Glomerular visceral epithelial cell (primary cell): ENCODE data around the gene TMEM109.

Source experiments
- DNase-seq: peaks from one replicate; pipeline ENCODE4 v3.0.0-alpha.2; 2016; ENCODE audit errors: extremely low spot score

Gene TMEM109

DNA sequence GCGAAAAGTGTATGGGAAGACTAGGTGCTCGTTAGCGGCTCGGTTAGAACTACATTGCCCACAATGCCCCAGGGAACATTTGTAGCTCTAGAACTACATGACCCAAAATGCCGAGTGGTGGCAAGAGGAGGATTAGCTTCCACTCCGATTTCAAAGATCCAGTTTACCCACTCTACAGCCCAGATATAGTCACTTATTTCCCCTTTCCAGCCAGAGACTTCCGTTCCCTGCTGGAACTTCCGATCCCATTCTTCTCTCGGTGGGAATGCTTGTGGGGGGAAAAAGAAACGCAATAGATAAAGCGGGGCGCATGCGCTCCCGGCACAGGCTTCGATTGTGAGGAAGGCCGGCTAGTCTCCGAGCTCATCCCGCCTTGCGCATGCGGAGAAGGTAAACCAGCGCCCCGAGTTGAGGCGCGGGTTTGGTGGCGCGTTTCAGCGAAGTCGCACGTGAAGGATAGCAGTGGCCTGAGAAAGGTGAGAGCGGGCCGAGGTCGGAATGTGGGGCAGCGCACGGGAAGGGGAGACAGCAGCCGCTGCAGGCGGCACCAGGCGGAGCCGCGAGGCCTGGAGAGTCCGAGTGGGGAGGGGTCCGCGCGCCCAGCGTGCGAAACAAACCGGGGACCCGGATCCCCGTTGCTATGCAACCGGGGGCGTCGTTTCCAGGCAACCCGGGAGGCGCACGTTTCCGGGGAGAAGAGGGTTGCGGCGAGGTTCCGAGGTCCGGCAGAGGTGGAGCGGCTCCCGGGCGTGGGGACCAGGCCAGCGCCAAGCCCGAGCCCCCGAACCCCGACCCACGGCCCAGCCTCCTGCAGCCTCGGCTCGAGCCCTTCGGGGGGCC is at the start of gene TMEM109:
Gene TMEM109 (plus strand): TSS at position 366 of the 840 bp plus-strand sequence. CDS start 5,536 bp downstream, outside the sequence.
- DNase-seq, result peak; percentile 86

DNA sequence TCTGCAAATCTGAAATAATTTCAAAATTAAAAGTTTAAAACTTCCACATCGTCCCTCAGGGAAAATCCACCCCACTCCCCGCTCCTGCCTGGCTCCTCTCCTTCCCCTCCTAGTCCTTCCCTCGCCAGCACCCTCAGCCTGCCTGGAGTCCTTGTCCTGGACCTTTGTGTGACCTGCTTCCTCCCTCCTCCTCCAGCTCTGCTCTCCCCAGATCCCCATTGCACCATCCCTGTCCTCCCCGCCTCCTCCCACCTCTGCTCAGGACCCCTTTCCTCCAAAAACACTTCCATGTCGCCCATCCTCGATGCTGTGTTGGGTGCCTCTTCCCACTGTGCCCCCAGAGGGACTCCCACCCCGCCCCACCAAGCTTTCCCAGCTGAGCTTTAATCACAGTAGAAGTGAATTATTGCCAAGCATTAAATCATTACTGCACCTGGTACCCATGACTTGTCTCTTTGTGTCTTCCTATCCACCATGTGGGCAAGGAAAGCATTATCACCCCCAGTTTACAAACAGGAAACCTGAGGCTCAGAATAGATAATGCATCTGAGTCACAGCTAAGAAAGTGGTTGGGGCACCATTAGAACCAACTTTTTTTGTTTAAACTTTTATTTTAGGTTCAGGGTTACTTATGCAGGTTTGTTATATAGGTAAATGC is 49.0 kb upstream of the TMEM109 start:
- DNase-seq, result no peak

- peak; percentile 46 for DNase-seq
Observed at GRCh38 chr11:60866911-60867870, 46.8 kb upstream of the TMEM109 start, which contains the start of gene ZP1. Gene ZP1, plus strand, starts transcription at chr11:60867542. Its CDS starts 20 bp downstream, at chr11:60867562.

GRCh38 chr11:60867871-60868681 is 45.9 kb upstream of the TMEM109 start:
- DNase-seq, result no peak

DNA sequence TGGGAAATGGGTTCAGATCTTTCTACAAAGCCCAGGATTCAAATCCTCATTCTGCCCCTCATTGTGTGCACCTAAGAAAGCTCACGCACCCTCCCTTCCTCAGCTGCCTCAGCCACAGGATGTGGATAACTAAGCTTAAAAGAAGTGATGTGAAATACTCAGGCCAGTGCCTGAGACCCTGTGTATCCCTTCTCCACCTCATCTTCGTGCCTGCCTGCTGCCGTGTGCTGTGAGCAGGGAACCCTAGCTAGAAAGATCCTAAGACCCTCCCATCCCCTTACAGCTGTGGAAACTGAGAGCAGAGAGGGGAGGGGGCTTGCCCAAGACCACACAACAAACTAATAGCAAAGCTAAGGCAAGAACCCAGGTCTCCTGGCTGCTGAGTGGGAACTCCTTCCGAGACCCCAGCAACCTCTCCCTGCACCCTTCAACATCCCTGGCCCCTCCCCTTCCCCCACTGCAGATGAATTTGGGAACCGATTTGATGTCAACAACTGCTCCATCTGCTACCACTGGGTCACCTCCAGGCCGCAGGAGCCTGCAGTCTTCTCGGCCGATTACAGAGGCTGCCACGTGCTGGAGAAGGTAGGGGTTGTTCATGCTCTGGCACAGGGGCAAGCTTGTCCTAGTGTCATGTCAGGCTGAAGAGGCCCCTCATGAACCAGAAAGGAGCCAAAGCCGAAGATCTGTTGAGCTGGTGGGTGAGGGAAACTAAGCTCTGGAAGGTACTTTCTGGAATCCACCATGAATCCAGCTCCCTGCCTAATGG is 45.1 kb upstream of the TMEM109 start:
- DNase-seq, result no peak

- no peak for DNase-seq
Observed at GRCh38 chr11:60869451-60869825, 44.5 kb upstream of the TMEM109 start.

- no peak for DNase-seq
Observed at GRCh38 chr11:60870276-60870675, 43.7 kb upstream of the TMEM109 start.

DNA sequence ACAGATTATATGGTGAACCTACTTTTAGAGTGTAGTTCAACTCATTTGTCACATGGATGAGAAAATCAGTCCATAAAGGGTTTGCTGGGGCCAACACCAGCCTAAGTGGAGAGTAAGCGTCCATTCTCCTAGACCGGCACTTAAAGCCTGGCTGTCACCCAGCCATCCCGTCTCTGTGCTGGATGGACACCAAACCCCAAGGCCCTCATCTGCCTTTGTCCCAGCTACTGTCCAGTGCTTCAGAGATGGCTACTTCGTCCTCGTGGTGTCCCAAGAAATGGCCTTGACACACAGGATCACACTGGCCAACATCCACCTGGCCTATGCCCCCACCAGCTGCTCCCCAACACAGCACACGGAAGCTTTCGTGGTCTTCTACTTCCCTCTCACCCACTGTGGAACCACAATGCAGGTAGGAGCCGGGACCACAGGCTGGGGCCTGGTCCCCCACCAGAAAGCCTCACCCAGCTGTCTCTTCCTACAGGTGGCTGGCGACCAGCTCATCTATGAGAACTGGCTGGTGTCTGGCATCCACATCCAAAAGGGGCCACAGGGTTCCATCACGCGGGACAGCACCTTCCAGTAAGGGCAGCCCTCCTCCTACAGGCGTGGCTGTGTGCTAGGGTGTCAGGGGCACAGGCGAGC is 43.1 kb upstream of the TMEM109 start:
- DNase-seq, result no peak

DNA sequence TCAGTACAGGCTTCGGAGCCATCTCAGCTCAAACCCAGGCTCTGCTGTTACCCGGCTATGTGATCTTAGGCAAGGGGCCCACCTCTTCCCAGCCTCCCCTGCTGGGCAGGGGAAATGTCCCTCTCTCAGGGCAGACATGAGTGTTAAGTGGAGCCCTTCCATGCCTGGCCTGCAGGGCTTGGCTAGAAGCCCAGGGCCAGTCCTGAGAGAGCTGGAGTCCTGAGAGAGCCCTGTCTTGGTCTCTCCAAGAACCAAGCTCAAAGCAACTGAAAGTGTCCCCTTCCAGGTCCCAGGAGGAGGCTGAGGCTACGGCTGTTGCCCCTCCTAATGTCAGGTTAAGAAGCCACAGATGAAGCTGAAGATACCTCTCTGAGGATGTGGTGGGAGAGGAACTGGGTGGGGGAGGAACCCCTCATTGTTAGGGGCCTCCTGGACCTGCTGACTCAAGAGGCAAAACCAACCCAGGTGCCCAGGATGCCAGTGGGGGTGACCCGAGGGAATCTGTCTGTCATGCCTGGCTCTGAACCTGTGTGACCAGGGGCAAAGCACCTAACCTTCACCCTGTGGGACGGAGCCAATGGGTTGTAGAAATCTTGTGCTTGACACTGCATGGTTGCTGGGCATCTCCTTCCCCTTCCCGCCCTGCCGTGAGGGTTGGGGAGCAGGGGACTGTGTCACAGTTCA is 42.4 kb upstream of the TMEM109 start:
- peak; percentile 34 for DNase-seq

DNA sequence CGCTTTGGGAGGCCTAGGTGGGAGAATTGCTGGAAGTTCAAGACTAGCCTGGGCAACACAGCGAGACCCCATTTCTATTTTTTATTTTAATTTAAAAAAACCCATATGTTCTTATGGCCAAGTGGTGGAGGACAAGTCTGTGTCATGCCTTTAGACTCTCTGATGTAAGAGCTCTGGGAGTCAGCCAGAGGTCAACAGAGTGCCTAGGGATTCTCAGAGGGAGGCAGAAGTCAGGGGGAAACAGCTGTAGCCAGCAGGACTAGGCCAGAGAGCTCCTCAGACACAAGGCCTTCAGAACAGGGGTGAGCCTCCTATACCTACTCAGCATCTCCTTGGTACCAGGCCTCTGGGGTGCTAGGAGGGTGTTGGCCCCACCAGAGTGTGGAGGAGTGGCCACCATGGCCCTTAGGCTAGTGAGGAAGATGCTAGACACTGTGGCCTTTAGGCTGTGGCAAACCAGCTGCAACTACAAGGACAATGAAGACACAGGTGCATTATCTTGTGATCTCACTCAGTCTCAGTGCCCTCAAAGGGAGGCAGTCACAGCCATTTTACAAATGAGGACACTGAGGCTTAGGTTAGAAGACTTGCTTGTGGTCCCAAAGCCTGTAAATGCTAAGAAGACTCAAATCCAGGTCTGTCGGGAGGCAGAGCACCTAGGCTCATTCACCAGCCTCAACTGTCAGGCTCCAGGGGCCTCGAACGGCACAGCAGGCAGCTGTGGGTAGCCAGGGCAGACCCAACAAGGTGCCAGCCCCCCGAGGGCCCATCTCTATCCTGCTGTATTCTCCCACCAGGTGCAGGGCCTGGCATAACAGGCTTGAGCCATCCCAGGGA is 41.6 kb upstream of the TMEM109 start:
- DNase-seq, result peak; percentile 44

DNA sequence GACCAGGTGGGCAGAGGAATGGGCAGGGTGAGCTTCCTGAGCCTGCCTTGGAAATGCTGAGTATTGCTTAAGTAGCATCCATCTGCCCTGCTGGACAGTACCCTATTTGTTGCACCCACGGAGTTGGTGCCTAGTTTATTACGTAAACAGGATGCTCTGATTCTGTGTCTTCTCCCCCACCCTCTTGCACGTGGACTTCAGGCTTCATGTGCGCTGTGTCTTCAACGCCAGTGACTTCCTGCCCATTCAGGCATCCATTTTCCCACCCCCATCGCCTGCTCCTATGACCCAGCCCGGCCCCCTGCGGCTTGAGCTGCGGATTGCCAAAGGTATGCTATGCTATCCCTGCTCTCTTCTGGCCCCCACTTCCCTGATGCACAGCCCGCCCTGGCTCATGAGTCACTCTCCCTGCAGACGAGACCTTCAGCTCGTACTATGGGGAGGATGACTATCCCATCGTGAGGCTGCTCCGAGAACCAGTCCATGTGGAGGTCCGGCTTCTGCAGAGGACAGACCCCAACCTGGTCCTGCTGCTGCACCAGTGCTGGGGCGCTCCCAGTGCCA is 40.9 kb upstream of the TMEM109 start:
- DNase-seq, result peak; percentile 95

GRCh38 chr11:60873533-60873932 is 40.4 kb upstream of the TMEM109 start:
- DNase-seq, result no peak

DNA sequence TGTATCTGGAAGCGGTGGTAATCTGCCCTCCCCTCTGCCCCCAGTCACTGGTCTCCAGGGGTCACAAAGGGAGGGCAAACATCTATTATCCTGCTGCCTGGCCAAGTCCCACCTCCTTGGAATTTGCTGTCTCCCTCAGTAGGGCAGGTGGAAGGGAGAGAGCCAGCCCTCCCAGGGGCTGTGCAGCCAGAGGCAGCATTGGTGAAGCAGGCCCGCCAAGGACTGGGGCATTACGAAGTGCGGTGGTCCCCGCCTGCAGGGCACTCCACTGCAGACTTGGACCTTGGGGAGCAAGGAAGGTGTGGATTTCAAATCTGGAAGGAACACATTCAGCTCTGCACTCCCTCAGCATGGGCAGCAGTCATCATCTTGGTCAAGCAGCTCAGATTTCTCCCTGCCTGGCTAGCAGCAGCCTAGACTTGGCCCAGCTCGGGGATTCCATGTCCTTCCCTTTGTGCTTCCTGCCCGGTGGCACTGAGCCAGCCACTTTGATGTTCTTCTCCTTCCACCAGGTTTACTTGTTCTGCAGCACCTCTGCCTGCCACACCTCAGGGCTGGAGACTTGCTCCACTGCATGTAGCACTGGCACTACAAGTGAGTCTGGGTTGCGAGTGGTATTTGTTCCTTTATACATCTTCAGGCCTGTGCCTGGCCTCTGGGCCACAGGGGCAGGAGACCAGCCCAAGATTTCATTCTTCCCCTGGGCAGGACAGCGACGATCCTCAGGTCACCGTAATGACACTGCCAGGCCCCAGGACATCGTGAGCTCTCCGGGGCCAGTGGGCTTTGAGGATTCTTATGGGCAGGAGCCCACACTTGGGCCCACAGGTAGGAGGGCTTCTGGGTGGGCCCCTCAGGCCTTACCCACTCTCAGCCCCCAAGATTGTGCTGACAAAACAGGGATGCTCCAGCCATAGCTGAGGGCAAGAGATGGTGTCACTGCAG is 39.3 kb upstream of the TMEM109 start:
- DNase-seq, result no peak

- no peak for DNase-seq
Observed at GRCh38 chr11:60875366-60876167, 38.4 kb upstream of the TMEM109 start.

- DNase-seq, result no peak
Observed at GRCh38 chr11:60876168-60876485, 37.8 kb upstream of the TMEM109 start.
